ENCODE data around the gene ARMC5. TPM values are rescaled to one million over a fixed set of nuclear protein-coding genes. Genes with fewer than 3 reads are reported as not detected.
"Not testable (repeated sequence)": the region's sequence is repeated elsewhere in the genome, so short reads cannot be mapped to it uniquely, and the experiment has no call there.

The ARMC5 gene
- total RNA-seq, 2 donors from 2014 or later, result 4.2 to 13.2 TPM

- Histone ChIP-seq H3K4me1 (peaks cover 4% of the 10 kb centered on the region), H3K27ac (no peak overlapping the region), H3K4me3 (no peak overlapping the region), H3K9me3 (no peaks in the 10 kb centered on the region), H3K27me3 (no peaks in the 10 kb centered on the region), H3K36me3 (replicated peaks in 1 of 2; ENCODE audit: insufficient read depth in 1 of 2, low read depth in 2 of 2) (peaks cover 0 to 6% of the 10 kb centered on the region in 2 donors)
- DNase-seq (no peak), ATAC-seq (no peak)
- intact Hi-C loops (cut with DNase I), result no loop called here
- WGBS, 2 donors, result 68 to 76% methylated on average over 3 of the region's 3 CpGs
- TF ChIP-seq POLR2A (IDR thresholded peaks at IDR 0.05) (no peak), CTCF (IDR thresholded peaks at IDR 0.05) (no peak)
Observed at GRCh38 chr16:31501226-31501965, 42.1 kb downstream of the ARMC5 start.

- intact Hi-C loops (cut with DNase I), result no loop called here
- Histone ChIP-seq H3K27me3 (no peaks in the 10 kb centered on the region), H3K36me3 (replicated peaks in 1 of 2; ENCODE audit: insufficient read depth in 1 of 2, low read depth in 2 of 2) (peaks cover 0 to 6% of the 10 kb centered on the region in 2 donors), H3K27ac (no peak overlapping the region), H3K9me3 (no peaks in the 10 kb centered on the region), H3K4me1 (peaks cover 10% of the 10 kb centered on the region), H3K4me3 (no peak overlapping the region)
- ATAC-seq, result no peak
- 96 to 97% methylated on average over 4 of the region's 4 CpGs for WGBS, 2 donors
- TF ChIP-seq CTCF (IDR thresholded peaks at IDR 0.05), result no peak
- TF ChIP-seq POLR2A (IDR thresholded peaks at IDR 0.05), result no peak
- no peak for DNase-seq
Observed at GRCh38 chr16:31501966-31502348, 42.7 kb downstream of the ARMC5 start.

GRCh38 chr16:31502981-31503380 lies 43.7 kb downstream of the ARMC5 start:
- no peak for TF ChIP-seq CTCF (IDR thresholded peaks at IDR 0.05)
- no peak for TF ChIP-seq POLR2A (IDR thresholded peaks at IDR 0.05)
- no peak for ATAC-seq

GRCh38 chr16:31503555-31503954 lies 44.3 kb downstream of the ARMC5 start:
- H3K4me3 ChIP-seq; H3K27me3 ChIP-seq; H3K36me3 ChIP-seq (replicated peaks in 1 of 2; ENCODE audit: insufficient read depth in 1 of 2, low read depth in 2 of 2); H3K9me3 ChIP-seq; intact Hi-C loops (cut with DNase I); DNase-seq; H3K27ac ChIP-seq; ATAC-seq: not testable (repeated sequence)
- WGBS, 2 donors, result 89 to 94% methylated on average over 8 of the region's 8 CpGs
- H3K4me1 ChIP-seq, result peaks cover 16% of the 10 kb centered on the region

More at GRCh38 chr16:31502981-31503380, 43.7 kb downstream of the ARMC5 start:
- Histone ChIP-seq H3K27me3 (no peaks in the 10 kb centered on the region), H3K9me3 (no peaks in the 10 kb centered on the region), H3K4me1 (peaks cover 16% of the 10 kb centered on the region), H3K27ac (no peak overlapping the region), H3K4me3 (no peak overlapping the region), H3K36me3 (replicated peaks in 1 of 2; ENCODE audit: insufficient read depth in 1 of 2, low read depth in 2 of 2) (peaks cover 0 to 3% of the 10 kb centered on the region in 2 donors)
- intact Hi-C loops (cut with DNase I), result no loop called here
- no peak for DNase-seq

GRCh38 chr16:31504159-31504558 lies 44.9 kb downstream of the ARMC5 start:
- DNase-seq (no peak), ATAC-seq (no peak)
- Histone ChIP-seq H3K27ac (no peak overlapping the region), H3K27me3 (no peaks in the 10 kb centered on the region), H3K36me3 (replicated peaks in 1 of 2; ENCODE audit: insufficient read depth in 1 of 2, low read depth in 2 of 2) (no peaks in the 10 kb centered on the region), H3K4me1 (peaks cover 19% of the 10 kb centered on the region), H3K9me3 (no peaks in the 10 kb centered on the region), H3K4me3 (no peak overlapping the region)
- no peak for TF ChIP-seq POLR2A (IDR thresholded peaks at IDR 0.05)
- TF ChIP-seq CTCF (IDR thresholded peaks at IDR 0.05), result no peak
- intact Hi-C loops (cut with DNase I), result no loop called here
- 70% methylated on average over 7 to 8 of the region's 8 CpGs for WGBS, 2 donors

Data from body of pancreas (tissue), 4 donors.